ENCODE data around the gene TXNRD1. TPM values are rescaled to one million over a fixed set of nuclear protein-coding genes. Genes with fewer than 3 reads are reported as not detected.

Gene TXNRD1
- total RNA-seq, 4 donors from 2014 or later, result 111 to 140 (median 128) TPM

- H3K4me1 ChIP-seq, result peaks cover 0 to 8% (median 0%) of the 10 kb centered on the region in 4 donors
- H3K27ac ChIP-seq, result no peak overlapping the region
- no peaks in the 10 kb centered on the region for H3K27me3 ChIP-seq
- H3K4me3 ChIP-seq, result no peak overlapping the region
- H3K9me3 ChIP-seq, result no peaks in the 10 kb centered on the region
- 89 to 93% methylated on average over 5 of the region's 5 CpGs for WGBS, 2 donors
- H3K36me3 ChIP-seq, result peaks cover 2 to 56% (median 13%) of the 10 kb centered on the region in 3 donors
- DNase-seq (ENCODE audit: low spot score in 2 of 2), result no peak
- TF ChIP-seq EP300 (IDR thresholded peaks at IDR 0.05) (no peak), POLR2A (IDR thresholded peaks at IDR 0.05) (no peak), CTCF (IDR thresholded peaks at IDR 0.05) (no peak)
These were observed 95.4 kb downstream of the TXNRD1 start for GRCh38 chr12:104310751-104311633.

GRCh38 chr12:104312202-104312601, 96.6 kb downstream of the TXNRD1 start:
- no peaks in the 10 kb centered on the region for H3K4me1 ChIP-seq
- no peaks in the 10 kb centered on the region for H3K9me3 ChIP-seq
- peaks cover 2 to 67% (median 13%) of the 10 kb centered on the region in 3 donors for H3K36me3 ChIP-seq
- no peak overlapping the region for H3K27ac ChIP-seq
- 94 to 100% methylated on average over 1 of the region's 1 CpG for WGBS, 2 donors
- no peak for TF ChIP-seq CTCF (IDR thresholded peaks at IDR 0.05)
- no peak for TF ChIP-seq POLR2A (IDR thresholded peaks at IDR 0.05)
- TF ChIP-seq EP300 (IDR thresholded peaks at IDR 0.05), result no peak
- no peak for DNase-seq (ENCODE audit: low spot score in 2 of 2)
- H3K4me3 ChIP-seq, result no peak overlapping the region
- no peaks in the 10 kb centered on the region for H3K27me3 ChIP-seq

GRCh38 chr12:104312654-104313053, 97.1 kb downstream of the TXNRD1 start:
- no peak for TF ChIP-seq CTCF (IDR thresholded peaks at IDR 0.05)
- no peak for TF ChIP-seq EP300 (IDR thresholded peaks at IDR 0.05)
- no peak for TF ChIP-seq POLR2A (IDR thresholded peaks at IDR 0.05)
- Histone ChIP-seq H3K27ac (no peak overlapping the region), H3K9me3 (no peaks in the 10 kb centered on the region), H3K4me3 (no peak overlapping the region), H3K27me3 (no peaks in the 10 kb centered on the region), H3K4me1 (no peaks in the 10 kb centered on the region), H3K36me3 (peaks cover 2 to 70% (median 13%) of the 10 kb centered on the region in 3 donors)
- no peak for DNase-seq (ENCODE audit: low spot score in 2 of 2)
- WGBS, 2 donors, result 98 to 100% methylated on average over 1 of the region's 1 CpG

GRCh38 chr12:104313568-104314241, 98.1 kb downstream of the TXNRD1 start:
- TF ChIP-seq EP300 (IDR thresholded peaks at IDR 0.05) (no peak), CTCF (IDR thresholded peaks at IDR 0.05) (no peak), POLR2A (IDR thresholded peaks at IDR 0.05) (no peak)
- no peaks in the 10 kb centered on the region for H3K27me3 ChIP-seq
- no peaks in the 10 kb centered on the region for H3K4me1 ChIP-seq
- peaks cover 4 to 78% (median 13%) of the 10 kb centered on the region in 3 donors for H3K36me3 ChIP-seq
- H3K9me3 ChIP-seq, result no peaks in the 10 kb centered on the region
- no peak for DNase-seq (ENCODE audit: low spot score in 2 of 2)
- H3K27ac ChIP-seq, result no peak overlapping the region
- WGBS, 2 donors, result 68 to 80% methylated on average over 4 of the region's 4 CpGs
- H3K4me3 ChIP-seq, result no peak overlapping the region

- no peaks in the 10 kb centered on the region for H3K4me1 ChIP-seq
- no peak overlapping the region for H3K27ac ChIP-seq
- H3K4me3 ChIP-seq, result no peak overlapping the region
- peaks cover 4 to 84% (median 17%) of the 10 kb centered on the region in 3 donors for H3K36me3 ChIP-seq
- no peaks in the 10 kb centered on the region for H3K27me3 ChIP-seq
- WGBS, 2 donors, result 89 to 100% methylated on average over 1 of the region's 1 CpG
- DNase-seq (ENCODE audit: low spot score in 2 of 2), result no peak
- H3K9me3 ChIP-seq, result no peaks in the 10 kb centered on the region
- TF ChIP-seq POLR2A (IDR thresholded peaks at IDR 0.05), result no peak
- no peak for TF ChIP-seq EP300 (IDR thresholded peaks at IDR 0.05)
- TF ChIP-seq CTCF (IDR thresholded peaks at IDR 0.05), result no peak
These were observed 98.6 kb downstream of the TXNRD1 start for GRCh38 chr12:104314242-104314614.
